Measurements from ENCODE around the gene CCBE1.

Gene CCBE1

DNA sequence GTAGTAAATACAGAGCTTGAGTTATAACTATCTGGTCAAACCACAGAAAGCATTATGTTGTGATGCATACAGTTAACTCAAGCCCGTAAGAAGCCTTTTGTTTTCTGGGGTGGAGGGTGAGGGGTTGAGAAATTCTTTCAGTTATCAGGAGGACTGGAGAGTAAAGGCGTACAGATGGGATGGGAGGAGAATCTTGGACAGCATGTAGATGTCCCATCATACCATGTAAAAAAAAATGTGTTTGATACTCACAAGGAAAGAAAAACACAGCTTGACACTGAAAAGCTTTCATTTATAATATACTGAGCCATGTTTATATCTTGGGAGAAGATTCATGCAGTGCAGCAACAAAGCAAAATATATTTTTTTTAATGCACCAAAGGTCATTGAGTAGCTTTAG, 12.4 kb downstream of the CCBE1 start:
- TF ChIP-seq REST (IDR thresholded peaks at IDR 0.05; ENCODE audit: low read depth) = no peak
- TF ChIP-seq, protein P1, sequence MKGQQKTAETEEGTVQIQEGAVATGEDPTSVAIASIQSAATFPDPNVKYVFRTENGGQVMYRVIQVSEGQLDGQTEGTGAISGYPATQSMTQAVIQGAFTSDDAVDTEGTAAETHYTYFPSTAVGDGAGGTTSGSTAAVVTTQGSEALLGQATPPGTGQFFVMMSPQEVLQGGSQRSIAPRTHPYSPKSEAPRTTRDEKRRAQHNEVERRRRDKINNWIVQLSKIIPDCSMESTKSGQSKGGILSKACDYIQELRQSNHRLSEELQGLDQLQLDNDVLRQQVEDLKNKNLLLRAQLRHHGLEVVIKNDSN (IDR thresholded peaks at IDR 0.05) = no peak
- TF ChIP-seq, protein P2, sequence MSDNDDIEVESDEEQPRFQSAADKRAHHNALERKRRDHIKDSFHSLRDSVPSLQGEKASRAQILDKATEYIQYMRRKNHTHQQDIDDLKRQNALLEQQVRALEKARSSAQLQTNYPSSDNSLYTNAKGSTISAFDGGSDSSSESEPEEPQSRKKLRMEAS (IDR thresholded peaks at IDR 0.05) = no peak
- TF ChIP-seq ZBTB7A (IDR thresholded peaks at IDR 0.05; ENCODE audit: low read depth) = no peak
- TF ChIP-seq TAF1 (IDR thresholded peaks at IDR 0.05; ENCODE audit: low read depth) = no peak
- no peak for TF ChIP-seq NFIC (IDR thresholded peaks at IDR 0.05)
- no peak for TF ChIP-seq FOXM1 (IDR thresholded peaks at IDR 0.05; ENCODE audit: borderline replicate concordance, low read depth)

GRCh38 chr18:59681521-59682004, 15.7 kb downstream of the CCBE1 start:
- no peak for TF ChIP-seq NFIC (IDR thresholded peaks at IDR 0.05)
- no peak for TF ChIP-seq TCF12 (IDR thresholded peaks at IDR 0.05; ENCODE audit: low read depth)
- TF ChIP-seq, protein P2 (IDR thresholded peaks at IDR 0.05) = no peak
- TF ChIP-seq, protein P1 (IDR thresholded peaks at IDR 0.05) = no peak
- no peak for TF ChIP-seq YY1 (IDR thresholded peaks at IDR 0.05; ENCODE audit: low read depth)
- no peak for TF ChIP-seq FOXM1 (IDR thresholded peaks at IDR 0.05; ENCODE audit: borderline replicate concordance, low read depth)
- no peak for TF ChIP-seq ZBTB7A (IDR thresholded peaks at IDR 0.05; ENCODE audit: low read depth)
- TF ChIP-seq TAF1 (IDR thresholded peaks at IDR 0.05; ENCODE audit: low read depth) = no peak

GRCh38 chr18:59681051-59681450, 16.2 kb downstream of the CCBE1 start:
- TF ChIP-seq, protein P2 (IDR thresholded peaks at IDR 0.05) = no peak
- TF ChIP-seq ZBTB7A (IDR thresholded peaks at IDR 0.05; ENCODE audit: low read depth) = no peak
- TF ChIP-seq, protein P1 (IDR thresholded peaks at IDR 0.05) = no peak
- TF ChIP-seq REST (IDR thresholded peaks at IDR 0.05; ENCODE audit: low read depth) = no peak
- no peak for TF ChIP-seq YY1 (IDR thresholded peaks at IDR 0.05; ENCODE audit: low read depth)
- TF ChIP-seq NFIC (IDR thresholded peaks at IDR 0.05) = no peak
- TF ChIP-seq TEAD4 (IDR thresholded peaks at IDR 0.05) = no peak
- TF ChIP-seq FOXM1 (IDR thresholded peaks at IDR 0.05; ENCODE audit: borderline replicate concordance, low read depth) = no peak
- no peak for TF ChIP-seq CREB1 (IDR thresholded peaks at IDR 0.05; ENCODE audit: low read depth)

DNA sequence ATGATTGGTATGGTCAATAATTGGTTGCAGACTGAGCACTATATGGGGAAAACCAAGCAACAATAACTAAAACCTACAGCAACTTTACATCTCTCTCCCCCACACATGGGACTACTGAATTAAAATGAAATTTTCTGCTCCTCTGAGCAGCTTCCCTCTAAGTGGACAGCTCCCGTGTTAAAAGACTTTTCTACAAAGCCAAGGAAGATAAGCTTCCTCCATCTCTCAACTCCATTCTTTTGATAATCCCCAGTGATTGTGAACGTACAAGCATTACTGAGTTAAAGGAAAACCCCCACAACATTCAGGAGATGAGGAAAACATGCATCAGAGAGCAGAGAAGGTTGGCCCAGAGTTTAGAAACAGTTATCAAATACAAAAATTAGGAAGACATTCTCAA, 21.9 kb downstream of the CCBE1 start:
- TF ChIP-seq REST (IDR thresholded peaks at IDR 0.05; ENCODE audit: low read depth) = peak; percentile 25; the same call in 1 of the 2 replicates
- no peak for TF ChIP-seq TEAD4 (IDR thresholded peaks at IDR 0.05)

DNA sequence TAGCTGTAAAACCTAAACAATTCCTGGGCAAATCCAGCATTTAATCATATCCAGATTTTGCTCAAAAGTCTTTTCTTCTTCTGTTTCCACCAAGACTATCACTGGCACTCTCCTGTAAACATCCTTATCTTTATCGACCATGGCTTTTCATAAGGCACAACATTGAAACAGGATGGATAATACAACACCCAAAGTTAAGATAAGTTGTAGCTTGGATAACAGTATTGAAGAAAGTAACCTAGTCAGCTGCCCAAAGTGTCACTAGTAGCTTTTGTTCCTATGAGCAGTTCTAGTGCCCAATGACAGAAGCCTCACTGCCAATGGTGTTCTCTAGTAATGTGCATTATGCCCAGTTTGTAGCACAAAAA, 22.3 kb downstream of the CCBE1 start:
- TF ChIP-seq RAD21 (IDR thresholded peaks at IDR 0.05; ENCODE audit: low read depth) = no peak
- no peak for TF ChIP-seq FOXM1 (IDR thresholded peaks at IDR 0.05; ENCODE audit: borderline replicate concordance, low read depth)
- TF ChIP-seq, protein P1 (IDR thresholded peaks at IDR 0.05) = no peak
- TF ChIP-seq CREB1 (IDR thresholded peaks at IDR 0.05; ENCODE audit: low read depth) = no peak
- TF ChIP-seq NFIC (IDR thresholded peaks at IDR 0.05) = no peak
- TF ChIP-seq YY1 (IDR thresholded peaks at IDR 0.05; ENCODE audit: low read depth) = no peak
- TF ChIP-seq, protein P2 (IDR thresholded peaks at IDR 0.05) = no peak
- TF ChIP-seq EP300 (IDR thresholded peaks at IDR 0.05; ENCODE audit: borderline replicate concordance) = no peak
- TF ChIP-seq TCF12 (IDR thresholded peaks at IDR 0.05; ENCODE audit: low read depth) = no peak

Data from Ishikawa (cell line).